Measurements from ENCODE around the gene MMRN2. TPM values are rescaled to one million over a fixed set of nuclear protein-coding genes. Genes with fewer than 3 reads are reported as not detected.
A peak's percentile ranks its signal among the peaks of the same experiment; 100 is the strongest.

The MMRN2 gene
- polyA plus RNA-seq, 1 of the 3 experiments (the other 2 are of a cell fraction) = 0.05 TPM

DNA sequence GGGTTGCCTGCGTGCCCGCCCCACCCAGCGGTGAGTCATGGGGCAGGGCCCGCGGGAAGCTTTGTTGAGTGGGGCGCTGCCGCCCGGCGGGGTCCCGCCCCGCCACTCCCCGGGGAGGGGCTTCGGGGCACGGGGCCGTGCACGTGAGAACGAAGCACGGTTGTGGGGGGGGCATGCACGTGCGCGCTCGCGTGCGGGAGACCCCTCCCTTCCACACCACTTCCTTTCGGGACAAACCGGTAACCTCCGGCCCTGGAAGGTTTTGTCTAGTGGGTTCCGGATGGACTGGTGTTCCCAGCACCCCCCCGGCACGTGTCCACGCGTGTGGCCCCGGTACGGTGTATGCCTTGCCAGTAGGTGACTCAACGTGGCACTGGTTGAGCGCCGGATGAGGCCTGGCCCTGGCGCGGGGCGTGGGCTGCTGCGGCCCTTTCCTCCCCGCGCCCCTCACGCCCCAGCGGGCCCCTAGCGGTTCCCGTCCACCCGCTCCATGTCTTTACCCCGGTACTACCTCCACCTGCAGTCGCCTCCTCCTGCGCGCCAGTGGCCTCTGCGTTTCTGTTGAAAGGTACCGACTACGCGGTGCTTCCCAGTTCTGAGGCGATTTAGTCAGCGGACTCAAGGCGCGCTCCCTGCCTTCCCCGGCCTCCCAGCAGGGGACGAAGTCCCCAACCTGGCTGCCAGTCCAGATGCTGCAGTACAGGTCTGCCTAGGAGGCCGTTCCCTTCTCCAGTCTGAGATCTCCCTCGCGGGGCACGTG lies 14.0 kb upstream of the MMRN2 start:
- no peaks in the 10 kb centered on the region for H3K36me3 ChIP-seq (replicated peaks in 1 of 2; ENCODE audit: control insufficient read depth in 1 of 2, insufficient read depth in 2 of 2, low read length in 1 of 2)
- H3K27ac ChIP-seq (ENCODE audit: low read depth in 2 of 2, low read length in 1 of 2) = no peak overlapping the region
- CTCF ChIA-PET = interaction anchor here (1.0 kb wide), 1 partner anchor 32 kb away, joined by 3 read pairs; no protein-coding TSS in a partner anchor
- H3K4me3 ChIP-seq (ENCODE audit: low read depth in 2 of 2, low read length in 1 of 2) = no peak overlapping the region
- no peak overlapping the region for H3K9ac ChIP-seq
- H3K27me3 ChIP-seq (ENCODE audit: insufficient read depth) = no peaks in the 10 kb centered on the region
- 92% methylated on average over 42 of the region's 66 CpGs for WGBS (ENCODE audit: low lambda C conversion rate)
- H3K9me3 ChIP-seq = no peaks in the 10 kb centered on the region
- TF ChIP-seq CHD2 (IDR thresholded peaks at IDR 0.05; ENCODE audit: low read length, partially characterized antibody) = no peak
- no peak for TF ChIP-seq RXRA (IDR thresholded peaks at IDR 0.05; ENCODE audit: borderline replicate concordance, low read depth)
- TF ChIP-seq NFIC (IDR thresholded peaks at IDR 0.05; ENCODE audit: borderline replicate concordance) = no peak
- TF ChIP-seq, protein P1, sequence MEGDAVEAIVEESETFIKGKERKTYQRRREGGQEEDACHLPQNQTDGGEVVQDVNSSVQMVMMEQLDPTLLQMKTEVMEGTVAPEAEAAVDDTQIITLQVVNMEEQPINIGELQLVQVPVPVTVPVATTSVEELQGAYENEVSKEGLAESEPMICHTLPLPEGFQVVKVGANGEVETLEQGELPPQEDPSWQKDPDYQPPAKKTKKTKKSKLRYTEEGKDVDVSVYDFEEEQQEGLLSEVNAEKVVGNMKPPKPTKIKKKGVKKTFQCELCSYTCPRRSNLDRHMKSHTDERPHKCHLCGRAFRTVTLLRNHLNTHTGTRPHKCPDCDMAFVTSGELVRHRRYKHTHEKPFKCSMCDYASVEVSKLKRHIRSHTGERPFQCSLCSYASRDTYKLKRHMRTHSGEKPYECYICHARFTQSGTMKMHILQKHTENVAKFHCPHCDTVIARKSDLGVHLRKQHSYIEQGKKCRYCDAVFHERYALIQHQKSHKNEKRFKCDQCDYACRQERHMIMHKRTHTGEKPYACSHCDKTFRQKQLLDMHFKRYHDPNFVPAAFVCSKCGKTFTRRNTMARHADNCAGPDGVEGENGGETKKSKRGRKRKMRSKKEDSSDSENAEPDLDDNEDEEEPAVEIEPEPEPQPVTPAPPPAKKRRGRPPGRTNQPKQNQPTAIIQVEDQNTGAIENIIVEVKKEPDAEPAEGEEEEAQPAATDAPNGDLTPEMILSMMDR (IDR thresholded peaks at IDR 0.05) = no peak
- TF ChIP-seq MXI1 (IDR thresholded peaks at IDR 0.05; ENCODE audit: low read depth, low read length) = no peak
- TF ChIP-seq, protein P2, sequence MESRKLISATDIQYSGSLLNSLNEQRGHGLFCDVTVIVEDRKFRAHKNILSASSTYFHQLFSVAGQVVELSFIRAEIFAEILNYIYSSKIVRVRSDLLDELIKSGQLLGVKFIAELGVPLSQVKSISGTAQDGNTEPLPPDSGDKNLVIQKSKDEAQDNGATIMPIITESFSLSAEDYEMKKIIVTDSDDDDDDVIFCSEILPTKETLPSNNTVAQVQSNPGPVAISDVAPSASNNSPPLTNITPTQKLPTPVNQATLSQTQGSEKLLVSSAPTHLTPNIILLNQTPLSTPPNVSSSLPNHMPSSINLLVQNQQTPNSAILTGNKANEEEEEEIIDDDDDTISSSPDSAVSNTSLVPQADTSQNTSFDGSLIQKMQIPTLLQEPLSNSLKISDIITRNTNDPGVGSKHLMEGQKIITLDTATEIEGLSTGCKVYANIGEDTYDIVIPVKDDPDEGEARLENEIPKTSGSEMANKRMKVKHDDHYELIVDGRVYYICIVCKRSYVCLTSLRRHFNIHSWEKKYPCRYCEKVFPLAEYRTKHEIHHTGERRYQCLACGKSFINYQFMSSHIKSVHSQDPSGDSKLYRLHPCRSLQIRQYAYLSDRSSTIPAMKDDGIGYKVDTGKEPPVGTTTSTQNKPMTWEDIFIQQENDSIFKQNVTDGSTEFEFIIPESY (IDR thresholded peaks at IDR 0.05; ENCODE audit: borderline replicate concordance, low read depth) = no peak
- TF ChIP-seq FOXJ3 (CRISPR knock-in tag; IDR thresholded peaks at IDR 0.05) = no peak
- TF ChIP-seq, protein P3, sequence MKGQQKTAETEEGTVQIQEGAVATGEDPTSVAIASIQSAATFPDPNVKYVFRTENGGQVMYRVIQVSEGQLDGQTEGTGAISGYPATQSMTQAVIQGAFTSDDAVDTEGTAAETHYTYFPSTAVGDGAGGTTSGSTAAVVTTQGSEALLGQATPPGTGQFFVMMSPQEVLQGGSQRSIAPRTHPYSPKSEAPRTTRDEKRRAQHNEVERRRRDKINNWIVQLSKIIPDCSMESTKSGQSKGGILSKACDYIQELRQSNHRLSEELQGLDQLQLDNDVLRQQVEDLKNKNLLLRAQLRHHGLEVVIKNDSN (IDR thresholded peaks at IDR 0.05; ENCODE audit: borderline replicate concordance, low read depth) = no peak
- H3K4me1 ChIP-seq (ENCODE audit: control insufficient read depth in 1 of 2, insufficient read depth in 2 of 2, low read depth in 1 of 2, low read length in 1 of 2) = peaks cover 0 to 4% of the 10 kb centered on the region in 2 experiments; a peak in 1 of 4 replicates
- no peaks in the 10 kb centered on the region for H3F3A ChIP-seq (replicated peaks; ENCODE audit: insufficient read depth)
- no peak overlapping the region for H2AFZ ChIP-seq (ENCODE audit: low read depth)
- POLR2A ChIA-PET = no interaction called here
- H3K79me2 ChIP-seq (ENCODE audit: insufficient read depth) = no peaks in the 10 kb centered on the region
- no peak overlapping the region for H3K4me2 ChIP-seq
- DNase-seq = peak; percentile 41
- H3K9me2 ChIP-seq = no peaks in the 10 kb centered on the region
- no peaks in the 10 kb centered on the region for H4K20me1 ChIP-seq (ENCODE audit: insufficient read depth)

DNA sequence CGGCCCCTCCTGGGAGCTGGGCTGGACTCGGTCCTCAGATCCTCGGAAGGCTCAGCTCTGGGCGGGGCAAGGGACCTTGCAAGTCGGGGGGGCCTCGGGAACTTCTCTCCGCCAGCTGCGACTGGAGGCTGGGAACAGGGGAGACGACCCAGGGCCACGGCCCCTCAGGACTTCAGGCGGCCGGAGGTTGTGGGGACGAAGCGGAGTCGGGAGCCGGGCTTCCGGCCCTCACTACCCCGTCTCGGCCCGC lies 13.5 kb upstream of the MMRN2 start:
- POLR2A ChIA-PET = no interaction called here
- H4K20me1 ChIP-seq (ENCODE audit: insufficient read depth) = no peaks in the 10 kb centered on the region
- H3K27me3 ChIP-seq (ENCODE audit: insufficient read depth) = no peaks in the 10 kb centered on the region
- no peaks in the 10 kb centered on the region for H3K79me2 ChIP-seq (ENCODE audit: insufficient read depth)
- DNase-seq = peak; percentile 27
- H3F3A ChIP-seq (replicated peaks; ENCODE audit: insufficient read depth) = no peaks in the 10 kb centered on the region
- H3K36me3 ChIP-seq (replicated peaks in 1 of 2; ENCODE audit: control insufficient read depth in 1 of 2, insufficient read depth in 2 of 2, low read length in 1 of 2) = no peaks in the 10 kb centered on the region
- no peak overlapping the region for H2AFZ ChIP-seq (ENCODE audit: low read depth)
- H3K4me3 ChIP-seq (ENCODE audit: low read depth in 2 of 2, low read length in 1 of 2) = no peak overlapping the region
- no peaks in the 10 kb centered on the region for H3K9me3 ChIP-seq
- H3K27ac ChIP-seq (ENCODE audit: low read depth in 2 of 2, low read length in 1 of 2) = no peak overlapping the region
- WGBS (ENCODE audit: low lambda C conversion rate) = 80% methylated on average over 1 of the region's 20 CpGs
- H3K9ac ChIP-seq = no peak overlapping the region
- H3K4me2 ChIP-seq = no peak overlapping the region
- no peaks in the 10 kb centered on the region for H3K9me2 ChIP-seq
- peaks cover 0 to 6% of the 10 kb centered on the region in 2 experiments; a peak in 1 of 4 replicates for H3K4me1 ChIP-seq (ENCODE audit: control insufficient read depth in 1 of 2, insufficient read depth in 2 of 2, low read depth in 1 of 2, low read length in 1 of 2)
- CTCF ChIA-PET = interaction anchor here (1.0 kb wide), 1 partner anchor 32 kb away, joined by 3 read pairs; no protein-coding TSS in a partner anchor
- TF ChIP-seq RCOR1 (IDR thresholded peaks at IDR 0.05; ENCODE audit: low read length) (no peak), EP300 (IDR thresholded peaks at IDR 0.05; ENCODE audit: borderline replicate concordance in 1 of 2, low read depth in 1 of 2, low read length in 1 of 2) (no peak), POLR2AphosphoS5 (IDR thresholded peaks at IDR 0.05; ENCODE audit: low read depth, low read length) (no peak), RXRA (IDR thresholded peaks at IDR 0.05; ENCODE audit: borderline replicate concordance, low read depth) (no peak), YY1 (IDR thresholded peaks at IDR 0.05; ENCODE audit: low read depth) (no peak), NFIC (IDR thresholded peaks at IDR 0.05; ENCODE audit: borderline replicate concordance) (no peak), CHD2 (IDR thresholded peaks at IDR 0.05; ENCODE audit: low read length, partially characterized antibody) (no peak)
- TF ChIP-seq, protein P4, sequence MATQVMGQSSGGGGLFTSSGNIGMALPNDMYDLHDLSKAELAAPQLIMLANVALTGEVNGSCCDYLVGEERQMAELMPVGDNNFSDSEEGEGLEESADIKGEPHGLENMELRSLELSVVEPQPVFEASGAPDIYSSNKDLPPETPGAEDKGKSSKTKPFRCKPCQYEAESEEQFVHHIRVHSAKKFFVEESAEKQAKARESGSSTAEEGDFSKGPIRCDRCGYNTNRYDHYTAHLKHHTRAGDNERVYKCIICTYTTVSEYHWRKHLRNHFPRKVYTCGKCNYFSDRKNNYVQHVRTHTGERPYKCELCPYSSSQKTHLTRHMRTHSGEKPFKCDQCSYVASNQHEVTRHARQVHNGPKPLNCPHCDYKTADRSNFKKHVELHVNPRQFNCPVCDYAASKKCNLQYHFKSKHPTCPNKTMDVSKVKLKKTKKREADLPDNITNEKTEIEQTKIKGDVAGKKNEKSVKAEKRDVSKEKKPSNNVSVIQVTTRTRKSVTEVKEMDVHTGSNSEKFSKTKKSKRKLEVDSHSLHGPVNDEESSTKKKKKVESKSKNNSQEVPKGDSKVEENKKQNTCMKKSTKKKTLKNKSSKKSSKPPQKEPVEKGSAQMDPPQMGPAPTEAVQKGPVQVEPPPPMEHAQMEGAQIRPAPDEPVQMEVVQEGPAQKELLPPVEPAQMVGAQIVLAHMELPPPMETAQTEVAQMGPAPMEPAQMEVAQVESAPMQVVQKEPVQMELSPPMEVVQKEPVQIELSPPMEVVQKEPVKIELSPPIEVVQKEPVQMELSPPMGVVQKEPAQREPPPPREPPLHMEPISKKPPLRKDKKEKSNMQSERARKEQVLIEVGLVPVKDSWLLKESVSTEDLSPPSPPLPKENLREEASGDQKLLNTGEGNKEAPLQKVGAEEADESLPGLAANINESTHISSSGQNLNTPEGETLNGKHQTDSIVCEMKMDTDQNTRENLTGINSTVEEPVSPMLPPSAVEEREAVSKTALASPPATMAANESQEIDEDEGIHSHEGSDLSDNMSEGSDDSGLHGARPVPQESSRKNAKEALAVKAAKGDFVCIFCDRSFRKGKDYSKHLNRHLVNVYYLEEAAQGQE (IDR thresholded peaks at IDR 0.05; ENCODE audit: low read depth, low read length) = no peak
- TF ChIP-seq, protein P5, sequence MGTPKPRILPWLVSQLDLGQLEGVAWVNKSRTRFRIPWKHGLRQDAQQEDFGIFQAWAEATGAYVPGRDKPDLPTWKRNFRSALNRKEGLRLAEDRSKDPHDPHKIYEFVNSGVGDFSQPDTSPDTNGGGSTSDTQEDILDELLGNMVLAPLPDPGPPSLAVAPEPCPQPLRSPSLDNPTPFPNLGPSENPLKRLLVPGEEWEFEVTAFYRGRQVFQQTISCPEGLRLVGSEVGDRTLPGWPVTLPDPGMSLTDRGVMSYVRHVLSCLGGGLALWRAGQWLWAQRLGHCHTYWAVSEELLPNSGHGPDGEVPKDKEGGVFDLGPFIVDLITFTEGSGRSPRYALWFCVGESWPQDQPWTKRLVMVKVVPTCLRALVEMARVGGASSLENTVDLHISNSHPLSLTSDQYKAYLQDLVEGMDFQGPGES (IDR thresholded peaks at IDR 0.05; ENCODE audit: low read depth, low read length) = no peak
- TF ChIP-seq, protein P6, sequence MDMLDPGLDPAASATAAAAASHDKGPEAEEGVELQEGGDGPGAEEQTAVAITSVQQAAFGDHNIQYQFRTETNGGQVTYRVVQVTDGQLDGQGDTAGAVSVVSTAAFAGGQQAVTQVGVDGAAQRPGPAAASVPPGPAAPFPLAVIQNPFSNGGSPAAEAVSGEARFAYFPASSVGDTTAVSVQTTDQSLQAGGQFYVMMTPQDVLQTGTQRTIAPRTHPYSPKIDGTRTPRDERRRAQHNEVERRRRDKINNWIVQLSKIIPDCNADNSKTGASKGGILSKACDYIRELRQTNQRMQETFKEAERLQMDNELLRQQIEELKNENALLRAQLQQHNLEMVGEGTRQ (IDR thresholded peaks at IDR 0.05; ENCODE audit: borderline replicate concordance, low read depth, low read length) = no peak
